HUES64 (cell line): Measurements from ENCODE around the gene DRAXIN.

Experiments used
- H3K27ac ChIP-seq: 2 replicates; pipeline ENCODE4 v1.7.0; 2013; ENCODE audit warnings: low read depth, low read length, inconsistent platforms
- H3K27me3 ChIP-seq: 2 replicates; pipeline ENCODE4 v1.6.1; 2013; ENCODE audit warnings: mild to moderate bottlenecking, low read length; ENCODE audit not compliant: insufficient read depth
- H3K36me3 ChIP-seq: 2 replicates; pipeline ENCODE4 v1.6.1; 2013; ENCODE audit warnings: mild to moderate bottlenecking, low read length; ENCODE audit not compliant: insufficient read depth
- H3K4me1 ChIP-seq: 2 replicates; pipeline ENCODE4 v1.6.1; 2013; ENCODE audit warnings: mild to moderate bottlenecking, low read length, moderate library complexity; ENCODE audit not compliant: insufficient read depth
- H3K4me3 ChIP-seq: 2 replicates; pipeline ENCODE4 v1.5.1; 2013; ENCODE audit warnings: mild to moderate bottlenecking, low read length, moderate library complexity
- H3K9ac ChIP-seq: 2 replicates; pipeline ENCODE4 v1.6.1; 2013; ENCODE audit warnings: mild to moderate bottlenecking, low read depth, low read length
- H3K9me3 ChIP-seq: 2 replicates; pipeline ENCODE4 v1.6.1; 2013; ENCODE audit warnings: low read depth, low read length; ENCODE audit not compliant: insufficient read depth
- WGBS: fragments of 150-250, 120-280 bp; methylation state at CpG from one replicate; pipeline ENCODE4 v1.1.7; 2013; ENCODE audit warnings: missing lambda C conversion rate; 5-methylcytosine and 5-hydroxymethylcytosine counted together

DRAXIN gene

DNA sequence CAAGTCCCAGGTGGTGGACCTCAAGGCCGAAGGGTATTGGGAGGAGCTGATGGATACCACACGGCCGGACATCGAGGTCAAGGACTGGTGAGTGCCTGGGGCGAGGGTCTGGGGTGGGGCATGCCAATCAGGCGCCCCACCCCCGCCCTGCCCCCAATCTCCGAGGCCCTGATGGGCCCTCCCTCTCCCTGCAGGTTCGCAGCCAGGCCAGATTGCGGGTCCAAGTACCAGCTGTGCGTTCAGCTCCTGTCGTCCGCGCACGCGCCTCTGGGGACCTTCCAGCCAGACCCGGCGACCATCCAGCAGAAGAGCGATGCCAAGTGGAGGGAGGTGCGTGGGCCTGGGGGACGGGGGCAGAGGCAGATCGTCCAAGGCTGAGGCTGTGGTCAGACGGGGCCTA, 33.0 kb upstream of the DRAXIN start:
- 94% methylated on average over 23 of the region's 23 CpGs for WGBS
- no peak overlapping the region for H3K9ac ChIP-seq
- H3K4me3 ChIP-seq: no peak overlapping the region
- peaks cover 8% of the 10 kb centered on the region for H3K27me3 ChIP-seq
- no peaks in the 10 kb centered on the region for H3K9me3 ChIP-seq
- H3K27ac ChIP-seq: no peak overlapping the region
- peaks cover 42% of the 10 kb centered on the region for H3K36me3 ChIP-seq
- peaks cover 5% of the 10 kb centered on the region; the same call in 1 of the 2 replicates for H3K4me1 ChIP-seq

DNA sequence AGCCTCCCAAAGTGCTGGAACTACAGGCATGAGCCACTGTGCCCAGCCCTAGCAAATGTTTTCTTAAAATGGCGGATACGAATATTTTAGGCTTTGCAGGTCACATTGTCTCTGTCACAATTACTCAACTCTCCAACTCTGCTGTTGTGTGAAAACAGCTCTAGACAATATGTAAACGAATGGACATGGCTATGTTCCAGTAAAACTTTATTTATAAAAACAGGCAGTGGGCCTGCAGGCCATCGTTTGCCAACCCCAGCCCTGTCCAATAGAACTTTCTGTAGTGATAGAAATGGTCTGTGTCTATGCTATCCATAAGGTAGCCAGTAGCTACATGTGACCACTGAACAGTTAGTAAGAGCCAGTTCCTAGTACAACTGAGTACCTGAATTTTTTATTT, 31.8 kb upstream of the DRAXIN start:
- H3K4me3 ChIP-seq: no peak overlapping the region
- H3K27ac ChIP-seq: no peak overlapping the region
- H3K9me3 ChIP-seq: no peaks in the 10 kb centered on the region
- H3K27me3 ChIP-seq: 0 out of 2 replicates have a peak, but pooled peaks cover 2% of the 10 kb centered on the region
- H3K36me3 ChIP-seq: peaks cover 42% of the 10 kb centered on the region
- WGBS: 91% methylated on average over 4 of the region's 4 CpGs
- no peak overlapping the region for H3K9ac ChIP-seq
- 0 out of 2 replicates have a peak, but pooled peaks cover 3% of the 10 kb centered on the region for H3K4me1 ChIP-seq

DNA sequence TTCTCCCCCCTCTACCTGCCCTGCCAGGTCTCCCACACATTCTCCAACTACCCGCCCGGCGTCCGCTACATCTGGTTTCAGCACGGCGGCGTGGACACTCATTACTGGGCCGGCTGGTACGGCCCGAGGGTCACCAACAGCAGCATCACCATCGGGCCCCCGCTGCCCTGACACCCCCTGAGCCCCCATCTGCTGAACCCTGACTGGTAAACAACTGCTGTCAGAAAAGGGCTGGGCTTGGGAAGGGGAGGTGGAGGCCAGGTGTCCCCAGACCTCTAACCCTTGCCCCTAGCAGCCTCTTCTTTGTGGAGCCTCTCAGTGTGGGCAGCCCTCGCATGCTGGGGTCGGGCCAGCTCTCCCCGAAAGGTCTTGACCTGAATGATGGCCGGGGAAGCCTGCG, 30.4 kb upstream of the DRAXIN start:
- no peaks in the 10 kb centered on the region for H3K4me1 ChIP-seq
- H3K9me3 ChIP-seq: no peaks in the 10 kb centered on the region
- H3K9ac ChIP-seq: no peak overlapping the region
- H3K36me3 ChIP-seq: peaks cover 42% of the 10 kb centered on the region
- 96% methylated on average over 17 of the region's 17 CpGs for WGBS
- 0 out of 2 replicates have a peak, but pooled peaks cover 2% of the 10 kb centered on the region for H3K27me3 ChIP-seq
- no peak overlapping the region for H3K27ac ChIP-seq
- H3K4me3 ChIP-seq: no peak overlapping the region

DNA sequence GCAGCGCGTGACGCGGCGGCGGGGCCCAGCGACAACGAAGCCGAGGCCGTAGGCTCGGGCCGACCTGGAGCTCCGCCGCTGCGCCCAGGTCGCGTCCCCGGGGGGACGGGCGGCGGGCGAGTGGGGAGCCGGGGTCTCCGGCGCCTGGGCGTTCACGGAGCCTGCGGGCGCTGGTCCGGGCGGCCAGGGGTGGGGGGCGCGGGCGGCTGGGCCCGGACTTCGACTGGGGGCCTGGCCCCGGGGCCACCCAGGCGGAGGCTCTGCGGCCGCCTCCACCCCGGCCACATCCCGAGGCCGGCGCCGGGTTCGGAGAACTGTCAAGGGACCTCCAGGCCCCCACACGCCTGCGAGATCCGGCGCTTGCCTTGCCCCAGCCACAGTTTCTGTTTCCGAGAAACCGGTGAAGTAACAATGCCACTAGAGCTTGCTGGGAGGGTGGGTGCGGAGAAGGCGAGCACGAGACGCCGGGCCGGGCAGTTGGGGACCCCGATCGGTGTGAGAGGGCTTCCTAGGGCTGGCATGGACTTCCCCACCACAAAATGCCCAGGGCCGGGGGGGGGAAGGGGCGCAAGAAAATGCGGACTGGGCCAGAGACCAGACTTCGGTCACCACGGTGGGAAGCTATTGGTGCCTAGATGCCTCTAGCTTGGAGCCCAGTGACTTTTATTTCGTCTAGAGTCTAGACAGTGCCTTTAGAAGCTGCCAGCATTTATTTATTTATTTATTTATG, 27.0 kb upstream of the DRAXIN start:
- Histone ChIP-seq H3K27ac (peak overlapping the region; percentile 58; the same call in 1 of the 2 replicates), H3K36me3 (peaks cover 36% of the 10 kb centered on the region), H3K27me3 (0 out of 2 replicates have a peak, but pooled peaks cover 2% of the 10 kb centered on the region), H3K4me3 (peak overlapping the region; percentile 58), H3K9me3 (no peaks in the 10 kb centered on the region), H3K9ac (peak overlapping the region; percentile 66), H3K4me1 (no peaks in the 10 kb centered on the region)
- 3% methylated on average over 66 of the region's 66 CpGs for WGBS

DNA sequence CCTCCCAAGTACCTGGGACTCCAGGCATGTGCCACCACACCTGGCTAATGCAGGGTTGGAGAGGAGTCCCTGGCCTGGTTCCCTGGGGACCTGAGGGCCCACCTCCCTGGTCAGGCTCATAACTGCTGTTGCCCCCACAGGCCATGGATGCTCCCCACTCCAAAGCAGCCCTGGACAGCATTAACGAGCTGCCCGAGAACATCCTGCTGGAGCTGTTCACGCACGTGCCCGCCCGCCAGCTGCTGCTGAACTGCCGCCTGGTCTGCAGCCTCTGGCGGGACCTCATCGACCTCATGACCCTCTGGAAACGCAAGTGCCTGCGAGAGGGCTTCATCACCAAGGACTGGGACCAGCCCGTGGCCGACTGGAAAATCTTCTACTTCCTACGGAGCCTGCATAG, 23.0 kb upstream of the DRAXIN start:
- no peak overlapping the region for H3K9ac ChIP-seq

DNA sequence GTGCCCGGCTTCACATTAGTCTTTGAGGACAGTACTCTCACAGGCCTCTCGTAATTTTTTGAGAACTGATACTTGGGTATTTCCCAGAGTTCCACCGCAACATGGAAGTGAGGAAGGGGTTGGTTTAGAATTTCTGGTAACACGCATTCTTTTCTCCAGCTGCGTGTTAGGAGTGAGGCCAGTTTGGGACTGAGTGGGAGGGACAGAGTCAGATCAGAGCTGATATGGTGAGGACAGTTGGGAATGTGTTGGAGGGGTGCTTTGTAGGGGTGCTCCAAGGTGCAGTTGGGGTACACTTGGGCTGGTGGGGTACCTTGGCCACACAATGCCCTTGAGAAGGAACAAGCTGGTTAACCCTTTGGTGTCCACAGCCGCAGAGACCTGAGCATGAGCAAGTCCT, 20.8 kb upstream of the DRAXIN start:
- 89% methylated on average over 6 of the region's 6 CpGs for WGBS
- Histone ChIP-seq H3K4me1 (no peaks in the 10 kb centered on the region), H3K36me3 (peaks cover 66% of the 10 kb centered on the region), H3K4me3 (no peak overlapping the region), H3K9ac (no peak overlapping the region), H3K27ac (no peak overlapping the region), H3K9me3 (no peaks in the 10 kb centered on the region), H3K27me3 (no peaks in the 10 kb centered on the region)

More for the DNA sequence above, 23.0 kb upstream of the DRAXIN start:
- WGBS: 97% methylated on average over 14 of the region's 14 CpGs
- Histone ChIP-seq H3K4me3 (no peak overlapping the region), H3K27me3 (no peaks in the 10 kb centered on the region), H3K9me3 (no peaks in the 10 kb centered on the region), H3K36me3 (peaks cover 45% of the 10 kb centered on the region), H3K4me1 (no peaks in the 10 kb centered on the region), H3K27ac (no peak overlapping the region)

DNA sequence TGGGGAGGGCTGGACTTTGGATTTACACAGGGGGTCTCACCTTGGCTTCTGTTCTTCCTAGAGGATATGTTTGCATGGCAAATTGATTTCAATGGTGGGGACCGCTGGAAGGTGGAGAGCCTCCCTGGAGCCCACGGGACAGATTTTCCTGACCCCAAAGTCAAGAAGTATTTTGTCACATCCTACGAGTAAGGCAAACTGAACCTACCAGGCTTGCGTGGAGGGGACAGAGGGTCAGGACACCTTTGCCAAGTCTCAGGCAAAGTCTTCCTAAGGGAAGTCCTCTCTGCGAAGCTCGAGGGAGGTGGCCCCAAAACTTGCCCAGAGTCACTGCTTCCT, 20.3 kb upstream of the DRAXIN start:
- H3K27ac ChIP-seq: no peak overlapping the region

DNA sequence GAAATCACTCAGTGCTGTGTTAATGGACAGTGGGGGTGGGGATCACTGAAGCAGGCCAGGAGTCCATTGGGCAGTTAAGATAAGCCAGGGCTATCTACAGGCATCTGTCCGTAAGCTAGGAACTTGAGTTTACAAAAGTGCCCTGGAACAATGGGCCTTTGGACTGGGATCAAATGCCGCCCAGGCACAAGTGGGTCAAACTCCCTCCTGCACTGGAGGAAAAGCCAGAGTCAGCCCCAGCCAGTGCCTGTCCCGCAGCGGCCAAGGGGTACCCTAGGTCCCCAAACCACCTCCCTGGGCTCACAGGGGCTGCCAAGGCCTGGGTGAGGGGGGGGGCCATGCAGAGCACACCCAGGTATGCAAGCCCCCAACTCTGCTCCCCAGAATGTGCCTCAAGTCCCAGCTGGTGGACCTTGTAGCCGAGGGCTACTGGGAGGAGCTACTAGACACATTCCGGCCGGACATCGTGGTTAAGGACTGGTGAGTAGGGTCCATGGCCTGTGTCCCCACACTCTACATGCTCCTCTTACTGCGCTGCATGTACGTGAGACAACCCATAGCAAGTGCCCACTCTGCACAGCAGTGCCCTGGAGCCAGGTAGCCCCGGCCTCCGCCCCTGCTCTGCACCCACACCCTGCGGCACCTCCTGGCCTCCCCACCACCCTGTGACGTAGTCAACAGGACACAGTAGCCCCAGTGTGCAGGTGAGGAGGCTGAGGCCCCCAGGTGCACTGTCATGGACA, 19.8 kb upstream of the DRAXIN start:
- no peak overlapping the region for H3K4me3 ChIP-seq
- peaks cover 73% of the 10 kb centered on the region for H3K36me3 ChIP-seq
- H3K9me3 ChIP-seq: no peaks in the 10 kb centered on the region
- H3K9ac ChIP-seq: no peak overlapping the region
- H3K4me1 ChIP-seq: no peaks in the 10 kb centered on the region
- 94% methylated on average over 14 of the region's 14 CpGs for WGBS
- no peaks in the 10 kb centered on the region for H3K27me3 ChIP-seq
- H3K27ac ChIP-seq: no peak overlapping the region

More for the DNA sequence above, 20.3 kb upstream of the DRAXIN start:
- Histone ChIP-seq H3K4me1 (no peaks in the 10 kb centered on the region), H3K4me3 (no peak overlapping the region), H3K27me3 (no peaks in the 10 kb centered on the region), H3K9me3 (no peaks in the 10 kb centered on the region), H3K9ac (no peak overlapping the region), H3K36me3 (peaks cover 70% of the 10 kb centered on the region)
- 95% methylated on average over 6 of the region's 6 CpGs for WGBS

DNA sequence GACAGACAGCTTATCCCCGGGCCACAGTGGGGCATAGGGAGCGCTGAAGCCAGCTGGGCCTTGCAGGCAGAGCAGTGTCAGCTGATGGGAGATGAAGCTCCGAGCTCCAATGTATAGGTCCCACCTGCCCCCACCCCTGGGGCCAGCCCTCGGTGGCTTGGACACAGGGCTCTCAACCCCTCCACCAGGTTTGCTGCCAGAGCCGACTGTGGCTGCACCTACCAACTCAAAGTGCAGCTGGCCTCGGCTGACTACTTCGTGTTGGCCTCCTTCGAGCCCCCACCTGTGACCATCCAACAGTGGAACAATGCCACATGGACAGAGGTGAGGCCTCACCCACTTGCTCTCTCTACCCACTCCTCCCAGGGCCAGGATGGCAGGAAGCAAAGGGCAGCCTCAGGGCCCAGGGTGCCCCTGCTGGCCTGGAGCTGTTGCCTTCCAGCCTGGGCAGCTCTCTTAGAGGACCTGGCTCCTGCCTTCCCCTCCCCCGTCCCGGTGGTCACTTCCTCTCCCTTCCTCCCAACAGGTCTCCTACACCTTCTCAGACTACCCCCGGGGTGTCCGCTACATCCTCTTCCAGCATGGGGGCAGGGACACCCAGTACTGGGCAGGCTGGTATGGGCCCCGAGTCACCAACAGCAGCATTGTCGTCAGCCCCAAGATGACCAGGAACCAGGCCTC, 18.3 kb upstream of the DRAXIN start:
- no peak overlapping the region for H3K9ac ChIP-seq
- H3K4me1 ChIP-seq: no peaks in the 10 kb centered on the region
- 95% methylated on average over 14 of the region's 14 CpGs for WGBS
- peaks cover 82% of the 10 kb centered on the region for H3K36me3 ChIP-seq
- no peaks in the 10 kb centered on the region for H3K9me3 ChIP-seq
- H3K27ac ChIP-seq: no peak overlapping the region
- H3K4me3 ChIP-seq: no peak overlapping the region
- no peaks in the 10 kb centered on the region for H3K27me3 ChIP-seq

DNA sequence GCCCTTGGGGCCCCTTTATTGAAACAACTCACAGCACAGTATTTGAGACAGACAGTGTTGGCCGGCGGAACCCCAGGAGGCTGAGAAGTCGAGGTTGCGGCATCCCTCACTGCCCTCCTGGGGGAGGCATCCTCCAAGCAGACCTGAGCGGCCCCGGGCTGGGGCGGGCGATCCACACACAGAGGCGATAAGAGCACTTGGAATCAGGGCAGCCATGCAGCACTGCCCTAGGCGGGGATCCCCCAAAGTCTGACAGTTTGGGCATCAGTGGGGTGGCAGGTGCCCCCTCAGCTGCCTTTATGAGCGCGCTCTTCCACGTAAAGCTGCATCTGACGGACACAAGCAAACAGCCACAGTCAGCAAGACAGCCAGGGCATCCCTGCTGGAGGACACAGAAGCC, 17.0 kb upstream of the DRAXIN start:
- Histone ChIP-seq H3K27me3 (no peaks in the 10 kb centered on the region), H3K4me3 (no peak overlapping the region), H3K36me3 (peaks cover 87% of the 10 kb centered on the region), H3K27ac (no peak overlapping the region), H3K9me3 (no peaks in the 10 kb centered on the region), H3K4me1 (no peaks in the 10 kb centered on the region), H3K9ac (no peak overlapping the region)
- WGBS: 97% methylated on average over 14 of the region's 14 CpGs

DNA sequence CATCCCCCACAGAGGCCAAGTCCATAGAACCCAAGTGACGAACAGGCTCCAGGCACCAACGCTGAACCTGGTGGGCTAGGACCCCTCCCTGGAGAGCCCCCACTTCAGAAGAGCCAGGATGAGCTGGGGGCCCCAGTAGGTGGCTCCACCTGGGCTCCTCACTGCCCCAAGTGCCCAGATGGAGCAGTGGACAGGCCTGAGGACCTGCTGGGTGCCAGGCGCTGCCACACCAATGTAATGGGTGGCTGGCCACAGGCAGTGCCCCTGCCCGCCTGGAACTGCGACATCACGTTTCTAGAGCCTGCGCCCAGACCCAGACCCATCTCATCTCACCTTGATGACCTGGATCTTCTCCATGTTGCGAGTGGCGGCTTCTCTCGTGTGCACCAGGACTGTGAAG, 16.2 kb upstream of the DRAXIN start:
- Histone ChIP-seq H3K9ac (no peak overlapping the region), H3K36me3 (peaks cover 85% of the 10 kb centered on the region), H3K9me3 (no peaks in the 10 kb centered on the region), H3K4me1 (no peaks in the 10 kb centered on the region), H3K4me3 (no peak overlapping the region), H3K27ac (no peak overlapping the region), H3K27me3 (no peaks in the 10 kb centered on the region)
- 97% methylated on average over 10 of the region's 10 CpGs for WGBS
